Measurements from ENCODE around the gene SRPRA. TPM values are rescaled to one million over a fixed set of nuclear protein-coding genes. Genes with fewer than 3 reads are reported as not detected.
A peak's percentile ranks its signal among the peaks of the same experiment; 100 is the strongest.

The SRPRA gene
- total and polyA plus RNA-seq, 2 donors (not counting 1 experiment from before 2014, with no cell fraction given) = 52.8 to 134 TPM

- no peak overlapping the region for H3K27ac ChIP-seq (ENCODE audit: insufficient read depth, low read length)
- H3K4me2 ChIP-seq (ENCODE audit: extremely low read depth, insufficient read depth, low read length) = no peak overlapping the region
- peak; percentile 32 to 42 for DNase-seq (ENCODE audit: low read depth in 2 of 2)
Observed at GRCh38 chr11:126229858-126230540, 38.7 kb downstream of the SRPRA start.

GRCh38 chr11:126226334-126227084, 42.2 kb downstream of the SRPRA start:
- no peak for TF ChIP-seq EZH2 (IDR thresholded peaks at IDR 0.05; ENCODE audit: low read length, missing control alignments)
- TF ChIP-seq CTCF (conservative IDR thresholded peaks at IDR 0.05 in 1 of 2, IDR thresholded peaks at IDR 0.05 in 1 of 2; ENCODE audit: low read depth in 1 of 2, low read length in 2 of 2) = no peak
- Histone ChIP-seq H3K27me3 (ENCODE audit: control insufficient read depth, insufficient read depth, low read length) (no peaks in the 10 kb centered on the region), H2AFZ (ENCODE audit: low read length) (no peak overlapping the region), H3K9ac (ENCODE audit: insufficient read depth, low read length) (no peak overlapping the region), H3K4me3 (replicated peaks in 1 of 4; ENCODE audit: control extremely low read depth in 1 of 4, insufficient read depth in 1 of 4, low read depth in 3 of 4, low read length in 4 of 4) (no peak overlapping the region), H3K27ac (ENCODE audit: insufficient read depth, low read length) (no peak overlapping the region), H3K4me2 (ENCODE audit: extremely low read depth, insufficient read depth, low read length) (no peak overlapping the region), H3K9me3 (ENCODE audit: control insufficient read depth, insufficient read depth, low read depth, low read length) (no peaks in the 10 kb centered on the region), H4K20me1 (ENCODE audit: control insufficient read depth, extremely low read depth, insufficient read depth, low read length) (no peaks in the 10 kb centered on the region), H3K36me3 (ENCODE audit: control insufficient read depth, insufficient read depth, low read length) (no peaks in the 10 kb centered on the region), H3K4me1 (ENCODE audit: control insufficient read depth, extremely low read depth, insufficient read depth, low read length) (no peaks in the 10 kb centered on the region), H3K79me2 (ENCODE audit: control insufficient read depth, insufficient read depth, low read length) (peaks cover 4% of the 10 kb centered on the region)
- DNase-seq (ENCODE audit: low read depth in 2 of 2) = no peak

More at GRCh38 chr11:126229858-126230540, 38.7 kb downstream of the SRPRA start:
- no peaks in the 10 kb centered on the region for H3K36me3 ChIP-seq (ENCODE audit: control insufficient read depth, insufficient read depth, low read length)
- H3K9ac ChIP-seq (ENCODE audit: insufficient read depth, low read length) = no peak overlapping the region
- H3K79me2 ChIP-seq (ENCODE audit: control insufficient read depth, insufficient read depth, low read length) = no peaks in the 10 kb centered on the region
- no peaks in the 10 kb centered on the region for H4K20me1 ChIP-seq (ENCODE audit: control insufficient read depth, extremely low read depth, insufficient read depth, low read length)
- H3K9me3 ChIP-seq (ENCODE audit: control insufficient read depth, insufficient read depth, low read depth, low read length) = no peaks in the 10 kb centered on the region
- no peak overlapping the region for H3K4me3 ChIP-seq (replicated peaks in 1 of 4; ENCODE audit: control extremely low read depth in 1 of 4, insufficient read depth in 1 of 4, low read depth in 3 of 4, low read length in 4 of 4)
- H3K27me3 ChIP-seq (ENCODE audit: control insufficient read depth, insufficient read depth, low read length) = no peaks in the 10 kb centered on the region
- H3K4me1 ChIP-seq (ENCODE audit: control insufficient read depth, extremely low read depth, insufficient read depth, low read length) = no peaks in the 10 kb centered on the region
- TF ChIP-seq EZH2 (IDR thresholded peaks at IDR 0.05; ENCODE audit: low read length, missing control alignments) = no peak
- no peak for TF ChIP-seq CTCF (conservative IDR thresholded peaks at IDR 0.05 in 1 of 2, IDR thresholded peaks at IDR 0.05 in 1 of 2; ENCODE audit: low read depth in 1 of 2, low read length in 2 of 2)
- no peak overlapping the region for H2AFZ ChIP-seq (ENCODE audit: low read length)

- H3K4me2 ChIP-seq (ENCODE audit: extremely low read depth, insufficient read depth, low read length) = no peak overlapping the region
- H3K9me3 ChIP-seq (ENCODE audit: control insufficient read depth, insufficient read depth, low read depth, low read length) = no peaks in the 10 kb centered on the region
- no peak for TF ChIP-seq CTCF (conservative IDR thresholded peaks at IDR 0.05 in 1 of 2, IDR thresholded peaks at IDR 0.05 in 1 of 2; ENCODE audit: low read depth in 1 of 2, low read length in 2 of 2)
- no peak for TF ChIP-seq EZH2 (IDR thresholded peaks at IDR 0.05; ENCODE audit: low read length, missing control alignments)
- H3K27ac ChIP-seq (ENCODE audit: insufficient read depth, low read length) = no peak overlapping the region
- DNase-seq (ENCODE audit: low read depth in 2 of 2) = no peak
- no peaks in the 10 kb centered on the region for H3K4me1 ChIP-seq (ENCODE audit: control insufficient read depth, extremely low read depth, insufficient read depth, low read length)
- no peaks in the 10 kb centered on the region for H4K20me1 ChIP-seq (ENCODE audit: control insufficient read depth, extremely low read depth, insufficient read depth, low read length)
- no peak overlapping the region for H3K9ac ChIP-seq (ENCODE audit: insufficient read depth, low read length)
- H3K27me3 ChIP-seq (ENCODE audit: control insufficient read depth, insufficient read depth, low read length) = no peaks in the 10 kb centered on the region
- H2AFZ ChIP-seq (ENCODE audit: low read length) = no peak overlapping the region
- peaks cover 7% of the 10 kb centered on the region for H3K79me2 ChIP-seq (ENCODE audit: control insufficient read depth, insufficient read depth, low read length)
- H3K4me3 ChIP-seq (replicated peaks in 1 of 4; ENCODE audit: control extremely low read depth in 1 of 4, insufficient read depth in 1 of 4, low read depth in 3 of 4, low read length in 4 of 4) = no peak overlapping the region
- H3K36me3 ChIP-seq (ENCODE audit: control insufficient read depth, insufficient read depth, low read length) = no peaks in the 10 kb centered on the region
Observed at GRCh38 chr11:126225295-126225665, 43.4 kb downstream of the SRPRA start.
